Osteoblast (primary cell): ENCODE measurements around the gene ARHGAP32. TPM values are rescaled to one million over a fixed set of nuclear protein-coding genes. Genes with fewer than 3 reads are reported as not detected.

Experiments
- DNase-seq: peaks from one replicate; pipeline ENCODE4 v3.0.0; 2011; ENCODE audit warnings: low spot score, mixed read lengths; ENCODE audit not compliant: insufficient read length; ENCODE audit errors: missing footprints
- H2AFZ ChIP-seq: 2 replicates; pipeline ENCODE4 v1.6.0; 2011; ENCODE audit warnings: mild to moderate bottlenecking, low read length
- H3K27ac ChIP-seq: 2 replicates; pipeline ENCODE4 v1.5.1; 2011; ENCODE audit warnings: mild to moderate bottlenecking, low read depth, low read length, moderate library complexity
- H3K27me3 ChIP-seq: 2 replicates; pipeline ENCODE4 v1.6.0; 2012; ENCODE audit warnings: mild to moderate bottlenecking, control low read depth, inconsistent platforms, low read length, moderate library complexity; ENCODE audit not compliant: insufficient read depth
- H3K36me3 ChIP-seq: 2 replicates; pipeline ENCODE4 v1.5.1; 2011; ENCODE audit warnings: mild to moderate bottlenecking, low read length, control low read depth, moderate library complexity; ENCODE audit not compliant: insufficient read depth
- H3K4me1 ChIP-seq: 2 replicates; pipeline ENCODE4 v1.5.1; 2011; ENCODE audit warnings: mild to moderate bottlenecking, low read length, control low read depth, moderate library complexity; ENCODE audit not compliant: insufficient read depth
- H3K4me2 ChIP-seq: 2 replicates; pipeline ENCODE4 v1.6.0; 2011; ENCODE audit warnings: mild to moderate bottlenecking, low read length; ENCODE audit not compliant: insufficient read depth
- H3K4me3 ChIP-seq: fragments of 200-600 bp; sonication (generic); 3 replicates; pipeline ENCODE4 v1.5.1; 2012; ENCODE audit warnings: mild to moderate bottlenecking, low read length, inconsistent platforms; ENCODE audit not compliant: insufficient read depth
- H3K79me2 ChIP-seq: 2 replicates; pipeline ENCODE4 v1.6.0; 2012; ENCODE audit warnings: mild to moderate bottlenecking, low read length, control low read depth, inconsistent platforms; ENCODE audit not compliant: insufficient read depth
- H3K9me3 ChIP-seq: 2 replicates; pipeline ENCODE4 v1.5.1; 2011; ENCODE audit warnings: low read depth, low read length, control low read depth
- H4K20me1 ChIP-seq: 2 replicates; pipeline ENCODE4 v1.6.0; 2012; ENCODE audit warnings: mild to moderate bottlenecking, low read length, control low read depth; ENCODE audit not compliant: insufficient read depth
- total RNA-seq: library from RNA; depleted of rRNA; stranded (reverse); fragments of >200 nt; gene quantifications from 2 replicates; pipeline ENCODE4 v1.2.3, GENCODE V29; 2012
- TF ChIP-seq, protein P1 (sequence below): IDR thresholded peaks from 2 replicates; pipeline ENCODE4 v1.5.1; 2011; ENCODE audit warnings: mild to moderate bottlenecking, low read depth, low read length, moderate library complexity; ENCODE audit errors: extremely low read depth

The ARHGAP32 gene
- total RNA-seq, 1 donor, result 25.3 TPM

DNA sequence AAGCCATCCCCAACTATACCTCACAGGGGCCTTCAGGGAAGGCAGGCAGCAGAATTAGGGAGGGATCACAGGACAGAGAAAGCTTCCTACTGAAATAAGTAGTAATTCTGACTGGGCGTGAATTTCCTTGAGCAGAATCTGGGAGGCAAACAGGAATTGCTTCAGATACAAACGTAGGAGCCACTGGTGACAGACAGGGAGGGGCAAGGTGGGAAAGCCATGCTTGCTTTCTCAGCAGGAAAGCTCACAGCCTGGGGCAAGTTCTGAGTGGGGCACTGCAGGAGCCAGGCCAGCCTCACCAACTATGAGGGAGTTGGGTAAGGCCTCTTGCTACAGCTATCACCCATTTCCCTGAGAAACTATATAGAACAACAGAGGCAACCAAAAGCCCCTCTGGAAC lies 43.6 kb downstream of the ARHGAP32 start:
- Histone ChIP-seq H3K9me3 (no peaks in the 10 kb centered on the region), H3K27ac (no peak overlapping the region), H4K20me1 (no peaks in the 10 kb centered on the region), H3K79me2 (peaks cover 18% of the 10 kb centered on the region), H3K4me2 (no peak overlapping the region), H3K27me3 (no peaks in the 10 kb centered on the region), H3K36me3 (no peaks in the 10 kb centered on the region), H3K4me1 (peaks cover 23% of the 10 kb centered on the region), H2AFZ (no peak overlapping the region), H3K4me3 (no peak overlapping the region)
- TF ChIP-seq, protein P1, sequence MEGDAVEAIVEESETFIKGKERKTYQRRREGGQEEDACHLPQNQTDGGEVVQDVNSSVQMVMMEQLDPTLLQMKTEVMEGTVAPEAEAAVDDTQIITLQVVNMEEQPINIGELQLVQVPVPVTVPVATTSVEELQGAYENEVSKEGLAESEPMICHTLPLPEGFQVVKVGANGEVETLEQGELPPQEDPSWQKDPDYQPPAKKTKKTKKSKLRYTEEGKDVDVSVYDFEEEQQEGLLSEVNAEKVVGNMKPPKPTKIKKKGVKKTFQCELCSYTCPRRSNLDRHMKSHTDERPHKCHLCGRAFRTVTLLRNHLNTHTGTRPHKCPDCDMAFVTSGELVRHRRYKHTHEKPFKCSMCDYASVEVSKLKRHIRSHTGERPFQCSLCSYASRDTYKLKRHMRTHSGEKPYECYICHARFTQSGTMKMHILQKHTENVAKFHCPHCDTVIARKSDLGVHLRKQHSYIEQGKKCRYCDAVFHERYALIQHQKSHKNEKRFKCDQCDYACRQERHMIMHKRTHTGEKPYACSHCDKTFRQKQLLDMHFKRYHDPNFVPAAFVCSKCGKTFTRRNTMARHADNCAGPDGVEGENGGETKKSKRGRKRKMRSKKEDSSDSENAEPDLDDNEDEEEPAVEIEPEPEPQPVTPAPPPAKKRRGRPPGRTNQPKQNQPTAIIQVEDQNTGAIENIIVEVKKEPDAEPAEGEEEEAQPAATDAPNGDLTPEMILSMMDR, result no peak
- DNase-seq, result no peak

DNA sequence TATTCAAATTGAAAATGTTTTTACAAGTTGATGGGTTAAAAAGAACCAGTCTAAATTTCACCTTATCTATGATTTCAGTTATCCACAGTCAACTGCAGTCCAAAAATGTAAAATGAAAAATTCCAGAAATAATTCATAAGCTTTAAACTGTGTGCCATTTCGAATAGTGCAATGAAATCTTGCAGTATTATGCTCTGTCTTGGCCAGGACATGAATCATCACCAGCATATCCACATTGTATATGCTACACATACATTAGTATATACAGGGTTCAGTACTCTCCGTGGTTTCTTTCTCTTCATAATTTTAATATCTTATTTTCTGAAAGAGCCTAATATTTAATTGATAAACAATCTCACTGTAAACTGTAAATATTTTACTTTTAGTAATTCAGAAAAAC lies 45.9 kb downstream of the ARHGAP32 start:
- no peak for DNase-seq
- Histone ChIP-seq H3K36me3 (no peaks in the 10 kb centered on the region), H4K20me1 (no peaks in the 10 kb centered on the region), H2AFZ (no peak overlapping the region), H3K4me3 (no peak overlapping the region), H3K9me3 (no peaks in the 10 kb centered on the region), H3K79me2 (peaks cover 12% of the 10 kb centered on the region), H3K4me1 (peaks cover 23% of the 10 kb centered on the region), H3K4me2 (no peak overlapping the region), H3K27me3 (no peaks in the 10 kb centered on the region), H3K27ac (peak overlapping the region; percentile 96)
- TF ChIP-seq, protein P1, result no peak

DNA sequence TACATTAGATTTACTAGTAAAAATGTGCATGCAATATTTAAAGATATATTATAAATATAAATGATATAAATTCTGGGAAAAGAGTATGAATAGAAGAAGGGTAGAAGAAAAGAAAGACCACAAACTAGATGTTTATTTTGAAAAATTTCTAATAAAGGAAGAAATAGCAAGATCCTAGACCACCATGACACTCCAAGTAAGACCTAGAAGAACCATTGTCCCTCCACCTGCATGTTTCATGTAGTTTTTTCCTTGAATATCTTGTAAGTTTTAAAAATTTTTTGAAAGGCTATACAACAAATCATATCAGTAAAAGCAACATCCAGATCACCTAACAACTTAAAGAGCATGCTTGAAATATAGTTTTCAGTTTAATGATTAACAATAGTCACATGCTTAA lies 46.8 kb downstream of the ARHGAP32 start:
- no peak for DNase-seq
- Histone ChIP-seq H3K9me3 (no peaks in the 10 kb centered on the region), H3K27ac (peak overlapping the region; percentile 96), H4K20me1 (no peaks in the 10 kb centered on the region), H3K4me1 (peaks cover 23% of the 10 kb centered on the region), H3K4me3 (no peak overlapping the region), H3K27me3 (no peaks in the 10 kb centered on the region), H3K79me2 (peaks cover 13% of the 10 kb centered on the region), H3K4me2 (no peak overlapping the region), H3K36me3 (no peaks in the 10 kb centered on the region), H2AFZ (no peak overlapping the region)
- TF ChIP-seq, protein P1, result no peak

DNA sequence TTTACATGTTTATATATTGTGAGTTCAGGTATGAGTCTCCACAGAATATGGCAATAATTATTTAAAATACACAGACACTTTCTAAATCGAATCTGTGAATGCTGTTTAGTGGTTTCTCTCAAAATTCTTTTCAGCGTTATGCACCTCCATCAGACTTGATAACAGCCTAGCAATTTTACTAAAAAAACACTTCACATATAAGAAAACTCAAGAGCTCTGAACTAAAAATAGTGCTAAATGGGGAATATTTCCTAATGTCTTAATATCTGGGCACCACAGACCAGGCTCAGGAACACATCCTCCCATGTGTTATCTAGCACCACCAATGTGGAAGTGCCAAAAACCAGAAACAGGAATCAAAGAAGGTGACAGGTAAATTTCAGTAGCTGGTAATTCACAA lies 47.9 kb downstream of the ARHGAP32 start:
- peak overlapping the region; percentile 96 for H3K27ac ChIP-seq
- no peak overlapping the region for H3K4me2 ChIP-seq
- no peak for DNase-seq

More for the DNA sequence above, 47.9 kb downstream of the ARHGAP32 start:
- H3K4me1 ChIP-seq, result peaks cover 23% of the 10 kb centered on the region
- H3K4me3 ChIP-seq, result no peak overlapping the region
- TF ChIP-seq, protein P1, result no peak
- H3K79me2 ChIP-seq, result peaks cover 8% of the 10 kb centered on the region
- H3K27me3 ChIP-seq, result no peaks in the 10 kb centered on the region
- no peaks in the 10 kb centered on the region for H3K36me3 ChIP-seq
- no peak overlapping the region for H2AFZ ChIP-seq
- no peaks in the 10 kb centered on the region for H4K20me1 ChIP-seq
- no peaks in the 10 kb centered on the region for H3K9me3 ChIP-seq
